HepG2 (cell line): ENCODE data around the gene GPR137. TPM values are rescaled to one million over a fixed set of nuclear protein-coding genes. Genes with fewer than 3 reads are reported as not detected.
A peak's percentile ranks its signal among the peaks of the same experiment; 100 is the strongest.

Source experiments
- AHDC1 ChIP-seq: sonication (generic); formaldehyde crosslinking; IDR thresholded peaks from 2 replicates; pipeline ENCODE4 v1.5.1; 2020; ENCODE audit warnings: mild to moderate bottlenecking, missing genetic modification reagents, borderline replicate concordance
- ATAD3A ChIP-seq: sonication (generic); formaldehyde crosslinking; IDR thresholded peaks from 2 replicates; pipeline ENCODE4 v1.4.0; 2020; ENCODE audit warnings: missing genetic modification reagents
- ATF3 ChIP-seq: sonication (generic); formaldehyde crosslinking; IDR thresholded peaks from 2 replicates; pipeline ENCODE4 v1.4.0; 2020; ENCODE audit warnings: missing genetic modification reagents
- ELF4 ChIP-seq: sonication (generic); formaldehyde crosslinking; IDR thresholded peaks from 2 replicates; pipeline ENCODE4 v1.5.0; 2020; ENCODE audit warnings: missing genetic modification reagents, mild to moderate bottlenecking, moderate library complexity, borderline replicate concordance
- FOSL1 ChIP-seq: sonication (generic); formaldehyde crosslinking; IDR thresholded peaks from 2 replicates; pipeline ENCODE4 v1.9.0; 2021; ENCODE audit warnings: missing genetic modification reagents, borderline replicate concordance
- HINFP ChIP-seq: sonication (generic); formaldehyde crosslinking; IDR thresholded peaks from 2 replicates; pipeline ENCODE4 v1.4.0; 2020; ENCODE audit warnings: low read depth, mild to moderate bottlenecking, missing genetic modification reagents
- MIXL1 ChIP-seq: IDR thresholded peaks from 2 replicates; pipeline ENCODE4 v1.6.1; 2016
- NFIB ChIP-seq: sonication (generic); formaldehyde crosslinking; IDR thresholded peaks from 2 replicates; pipeline ENCODE4 v1.9.0; 2021; ENCODE audit warnings: missing genetic modification reagents, mild to moderate bottlenecking, borderline replicate concordance
- RCOR2 ChIP-seq: IDR thresholded peaks from 2 replicates; pipeline ENCODE4 v1.6.1; 2016; ENCODE audit warnings: missing biosample characterization, missing genetic modification reagents
- REST ChIP-seq, 2 experiments: IDR thresholded peaks; 2 replicates each; pipeline ENCODE4 v1.6.1; 2011 to 2012; ENCODE audit warnings: low read length in 2 of 2, borderline replicate concordance in 1 of 2, low read depth in 1 of 2, mild to moderate bottlenecking in 1 of 2, moderate library complexity in 1 of 2
- TBX3 ChIP-seq: fragments of 450-650 bp; IDR thresholded peaks from 2 replicates; pipeline ENCODE4 v1.6.1; 2017; ENCODE audit warnings: antibody characterized with exemption, mild to moderate bottlenecking, inconsistent platforms, borderline replicate concordance
- ZBTB38 ChIP-seq: sonication (generic); formaldehyde crosslinking; IDR thresholded peaks from 2 replicates; pipeline ENCODE4 v1.5.1; 2020; ENCODE audit warnings: mild to moderate bottlenecking, missing genetic modification reagents
- ZNF274 ChIP-seq: sonication (generic); formaldehyde crosslinking; IDR thresholded peaks from 2 replicates; pipeline ENCODE4 v1.5.1; 2020; ENCODE audit warnings: mild to moderate bottlenecking, missing genetic modification reagents
- ZNF446 ChIP-seq: sonication (generic); formaldehyde crosslinking; IDR thresholded peaks from 2 replicates; pipeline ENCODE4 v1.5.0; 2020; ENCODE audit warnings: mild to moderate bottlenecking, missing genetic modification reagents
- ZNF460 ChIP-seq: sonication (generic); formaldehyde crosslinking; IDR thresholded peaks from 2 replicates; pipeline ENCODE4 v1.5.1; 2020; ENCODE audit warnings: missing genetic modification reagents, mild to moderate bottlenecking, borderline replicate concordance
- ZNF563 ChIP-seq: sonication (generic); formaldehyde crosslinking; IDR thresholded peaks from 2 replicates; pipeline ENCODE4 v1.8.0; 2022; ENCODE audit warnings: mild to moderate bottlenecking, moderate library complexity, missing genetic modification reagents
- ZSCAN20 ChIP-seq: sonication (generic); formaldehyde crosslinking; IDR thresholded peaks from 2 replicates; pipeline ENCODE4 v1.4.0; 2020; ENCODE audit warnings: missing genetic modification reagents, mild to moderate bottlenecking, borderline replicate concordance
- polyA plus RNA-seq, 8 experiments: library from polyadenylated mRNA; depleted of rRNA in 3 of 8; stranded (reverse) in 7 of 8; unstranded in 1 of 8; fragments of >200 nt; fragmentation: Illumina TruSeq in 4 of 8; extraction: Trizol in 4 of 8; gene quantifications; 2 replicates each; pipeline versions ENCODE4 v1.2.1 to v1.2.3, GENCODE V29; 2011 to 2016; ENCODE audit warnings: low read depth in 4 of 8, missing spikeins in 1 of 8, mixed read lengths in 1 of 8; ENCODE audit not compliant: insufficient read depth in 1 of 8
- total RNA-seq, 5 experiments: library from RNA; depleted of rRNA; stranded (reverse); fragments of >200 nt; fragmentation: Illumina TruSeq; extraction: Trizol; gene quantifications; 2 replicates each; pipeline ENCODE4 v1.2.3, GENCODE V29; 2016; ENCODE audit warnings: low read depth in 1 of 5

Gene GPR137
- total and polyA plus RNA-seq, 2 of the 13 experiments (the other 11 are each of a cell fraction or from before 2014, with no cell fraction given), result 8.5 to 13.2 TPM

GRCh38 chr11:64240435-64241240 is 45.0 kb upstream of the GPR137 start, which contains the start of gene FKBP2 (continued):
- peak; percentile 63; the same call in 1 of the 2 replicates for TF ChIP-seq AHDC1
- TF ChIP-seq TBX3, result no peak
- no peak for TF ChIP-seq ELF4 (CRISPR knock-in tag)
- TF ChIP-seq ZNF446, result no peak
- 0 out of 2 replicates have a peak, but pooled peaks have one; percentile 54 for TF ChIP-seq ZSCAN20 (CRISPR knock-in tag)
- peak; percentile 27; the same call in 1 of the 2 replicates for TF ChIP-seq FOSL1 (CRISPR knock-in tag)
- TF ChIP-seq ZBTB38 (CRISPR knock-in tag), result no peak
- no peak for TF ChIP-seq ATAD3A (CRISPR knock-in tag)
- peak in 1 of 2 experiments; percentile 71; a peak in 1 of 4 replicates for TF ChIP-seq REST (IDR thresholded peaks at IDR 0.05; ENCODE audit: borderline replicate concordance in 1 of 2, low read depth in 1 of 2, low read length in 2 of 2)
- TF ChIP-seq HINFP, result peak; percentile 27; the same call in 1 of the 2 replicates
- 0 out of 2 replicates have a peak, but pooled peaks have one; percentile 3 for TF ChIP-seq ATF3
- no peak for TF ChIP-seq MIXL1 (CRISPR knock-in tag)
- TF ChIP-seq ZNF460 (CRISPR knock-in tag), result no peak; the same call in 1 of the 2 replicates
- TF ChIP-seq NFIB (CRISPR knock-in tag), result no peak
- TF ChIP-seq ZNF563 (CRISPR knock-in tag), result no peak; the same call in 1 of the 2 replicates
- no peak for TF ChIP-seq ZNF274
- TF ChIP-seq RCOR2 (CRISPR knock-in tag), result no peak
